Neural cell (in vitro differentiated cells): ENCODE data around the gene ATP2B2. TPM values are rescaled to one million over a fixed set of nuclear protein-coding genes. Genes with fewer than 3 reads are reported as not detected.

Source experiments
- H2AFZ ChIP-seq: fragments of 200-600, 300-800 bp; sonication (generic), shearing (Covaris generic); 2 replicates; pipeline ENCODE4 v1.6.0; 2014; ENCODE audit warnings: low read depth, mild to moderate bottlenecking, antibody characterized with exemption, low read length, moderate library complexity
- H3F3A ChIP-seq: fragments of 200-600 bp; shearing (Covaris generic); 2 replicates; pipeline ENCODE4 v1.6.1; 2016; ENCODE audit warnings: mild to moderate bottlenecking, moderate library complexity, mixed read lengths, antibody characterized with exemption, low read length; ENCODE audit not compliant: insufficient read depth, poor library complexity, severe bottlenecking
- H3K27ac ChIP-seq: fragments of 200-600, 300-800 bp; sonication (generic), shearing (Covaris generic); 2 replicates; pipeline ENCODE4 v1.5.1; 2014; ENCODE audit warnings: mild to moderate bottlenecking, low read length, moderate library complexity
- H3K27me3 ChIP-seq: fragments of 300-800, 200-600 bp; sonication (generic), shearing (Covaris generic); 2 replicates; pipeline ENCODE4 v1.6.0; 2014; ENCODE audit warnings: mild to moderate bottlenecking, low read depth, low read length, moderate library complexity; ENCODE audit not compliant: insufficient read depth
- H3K36me3 ChIP-seq: fragments of 300-800, 200-600 bp; sonication (generic), shearing (Covaris generic); 2 replicates; pipeline ENCODE4 v1.5.1; 2014; ENCODE audit warnings: mild to moderate bottlenecking, antibody characterized with exemption, low read length, moderate library complexity; ENCODE audit not compliant: insufficient read depth
- H3K4me2 ChIP-seq: fragments of 300-800, 200-600 bp; sonication (generic), shearing (Covaris generic); 2 replicates; pipeline ENCODE4 v1.6.0; 2014; ENCODE audit warnings: mild to moderate bottlenecking, low read length
- H3K4me3 ChIP-seq: fragments of 300-800, 200-600 bp; sonication (generic), shearing (Covaris generic); 2 replicates; pipeline ENCODE4 v1.5.1; 2014; ENCODE audit warnings: mild to moderate bottlenecking, low read length, moderate library complexity
- H3K79me2 ChIP-seq: fragments of 200-600 bp; shearing (Covaris generic); replicated peaks from 2 replicates; pipeline ENCODE4 v1.6.0; 2014; ENCODE audit warnings: mild to moderate bottlenecking, low read length, moderate library complexity; ENCODE audit not compliant: insufficient read depth
- H3K9ac ChIP-seq: fragments of 300-800, 200-600 bp; sonication (generic), shearing (Covaris generic); 2 replicates; pipeline ENCODE4 v1.6.1; 2016; ENCODE audit warnings: mild to moderate bottlenecking, low read length, mixed read lengths
- H3K9me2 ChIP-seq: fragments of 200-600 bp; shearing (Covaris generic); 2 replicates; pipeline ENCODE4 v1.6.1; 2016; ENCODE audit warnings: mild to moderate bottlenecking, low read length, mixed read lengths; ENCODE audit not compliant: insufficient read depth
- H3K9me3 ChIP-seq: fragments of 200-600, 300-800 bp; sonication (generic), shearing (Covaris generic); 2 replicates; pipeline ENCODE4 v1.6.1; 2016; ENCODE audit warnings: mild to moderate bottlenecking, mixed run types, low read length, moderate library complexity, mixed read lengths
- H4K20me1 ChIP-seq: fragments of 200-600 bp; shearing (Covaris generic); 2 replicates; pipeline ENCODE4 v1.6.1; 2016; ENCODE audit warnings: mild to moderate bottlenecking, mixed run types; ENCODE audit not compliant: insufficient read depth
- EP300 ChIP-seq: fragments of 450-650 bp; conservative IDR thresholded peaks from 2 replicates; pipeline ENCODE4 v1.6.1; 2014; ENCODE audit warnings: antibody characterized with exemption, mild to moderate bottlenecking, moderate library complexity; ENCODE audit not compliant: poor library complexity, severe bottlenecking
- EZH2 ChIP-seq: fragments of 200-600, 300-800 bp; shearing (Covaris generic), sonication (generic); IDR thresholded peaks from 2 replicates; pipeline ENCODE4 v1.6.1; 2014; ENCODE audit warnings: antibody characterized with exemption, low read length, borderline replicate concordance, mild to moderate bottlenecking; ENCODE audit not compliant: insufficient read depth, poor library complexity, severe bottlenecking
- MXI1 ChIP-seq: fragments of 450-650 bp; conservative IDR thresholded peaks from 2 replicates; pipeline ENCODE4 v1.6.1; 2014; ENCODE audit warnings: antibody characterized with exemption, mild to moderate bottlenecking; ENCODE audit not compliant: poor library complexity, severe bottlenecking
- POLR2AphosphoS5 ChIP-seq: IDR thresholded peaks from 2 replicates; pipeline ENCODE4 v1.6.1; 2012
- RAD21 ChIP-seq: fragments of 450-650 bp; conservative IDR thresholded peaks from 2 replicates; pipeline ENCODE4 v1.6.1; 2014; ENCODE audit warnings: antibody characterized with exemption, mild to moderate bottlenecking, moderate library complexity
- SMC3 ChIP-seq: fragments of 450-650 bp; conservative IDR thresholded peaks from 2 replicates; pipeline ENCODE4 v1.6.1; 2014; ENCODE audit warnings: antibody characterized with exemption, mild to moderate bottlenecking, moderate library complexity; ENCODE audit not compliant: poor library complexity
- TAF1 ChIP-seq: IDR thresholded peaks from 2 replicates; pipeline ENCODE4 v1.6.1; 2012; ENCODE audit warnings: low read depth
- polyA plus RNA-seq: library from polyadenylated mRNA; depleted of rRNA; stranded (reverse); fragments of >200 nt; gene quantifications from 2 replicates; pipeline ENCODE4 v1.2.3, GENCODE V29; 2014
- TF ChIP-seq, protein P1 (sequence below): IDR thresholded peaks from 2 replicates; pipeline ENCODE4 v1.6.1; 2012; ENCODE audit warnings: borderline replicate concordance
- TF ChIP-seq, protein P2 (sequence below): fragments of 450-650 bp; IDR thresholded peaks from 2 replicates; pipeline ENCODE4 v1.5.1; 2014; ENCODE audit warnings: antibody characterized with exemption, mild to moderate bottlenecking, moderate library complexity; ENCODE audit not compliant: poor library complexity, severe bottlenecking

Gene ATP2B2
- polyA plus RNA-seq, 1 donor from 2014 or later = 8.3 TPM

DNA sequence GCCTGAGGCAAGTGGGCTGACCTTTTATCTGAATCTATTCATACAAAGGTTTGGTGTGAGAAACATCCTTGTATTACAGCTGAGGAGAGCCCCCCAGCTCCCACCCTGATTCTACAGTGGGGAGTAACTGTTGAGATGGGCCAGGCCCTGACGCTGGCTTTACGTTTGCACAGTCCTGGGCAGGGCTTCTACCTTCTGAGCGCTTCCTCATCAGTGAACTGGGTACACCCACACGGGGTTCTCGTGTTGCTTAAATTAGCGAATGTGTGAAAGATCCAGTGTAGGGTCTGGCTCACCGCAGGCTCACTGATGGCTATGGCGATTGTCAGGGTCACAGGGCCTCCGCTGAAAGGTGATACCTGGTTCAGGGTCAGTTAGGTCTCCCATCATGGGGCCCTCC lies 205.3 kb downstream of the ATP2B2 start:
- Histone ChIP-seq H3K27ac (no peak overlapping the region), H3K9me3 (no peaks in the 10 kb centered on the region), H3K27me3 (no peaks in the 10 kb centered on the region), H3K9ac (no peak overlapping the region), H2AFZ (no peak overlapping the region), H3K4me3 (no peak overlapping the region), H3K4me2 (no peak overlapping the region), H3F3A (no peaks in the 10 kb centered on the region), H3K9me2 (no peaks in the 10 kb centered on the region), H4K20me1 (no peaks in the 10 kb centered on the region), H3K36me3 (peaks cover 13% of the 10 kb centered on the region), H3K79me2 (no peaks in the 10 kb centered on the region)
- TF ChIP-seq RAD21 = no peak

DNA sequence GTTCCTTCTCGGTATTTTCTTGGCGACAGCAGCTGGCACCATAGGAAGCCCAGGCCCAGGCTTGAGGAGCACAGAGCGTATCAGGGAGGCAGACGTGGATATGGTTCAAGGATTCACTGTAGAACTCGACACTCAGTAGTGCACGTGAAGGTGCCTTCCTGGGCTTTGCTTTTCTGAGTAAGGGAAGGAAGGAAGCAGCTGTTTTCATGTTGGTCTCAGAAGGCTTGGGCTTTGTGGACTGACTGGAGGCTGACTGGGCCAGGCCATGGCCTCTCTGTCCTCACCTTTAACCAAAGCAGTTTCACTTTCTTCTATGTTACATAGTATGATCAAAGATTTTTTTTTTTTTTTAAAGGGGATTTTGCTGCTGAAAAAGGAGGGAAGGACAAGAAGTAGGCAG lies 205.7 kb downstream of the ATP2B2 start:
- Histone ChIP-seq H3K4me2 (no peak overlapping the region), H3K27me3 (no peaks in the 10 kb centered on the region), H3K9ac (no peak overlapping the region), H2AFZ (no peak overlapping the region), H3K9me2 (no peaks in the 10 kb centered on the region), H3F3A (no peaks in the 10 kb centered on the region), H4K20me1 (no peaks in the 10 kb centered on the region), H3K4me3 (no peak overlapping the region), H3K36me3 (peaks cover 13% of the 10 kb centered on the region), H3K79me2 (no peaks in the 10 kb centered on the region), H3K27ac (no peak overlapping the region), H3K9me3 (no peaks in the 10 kb centered on the region)
- TF ChIP-seq, protein P1, sequence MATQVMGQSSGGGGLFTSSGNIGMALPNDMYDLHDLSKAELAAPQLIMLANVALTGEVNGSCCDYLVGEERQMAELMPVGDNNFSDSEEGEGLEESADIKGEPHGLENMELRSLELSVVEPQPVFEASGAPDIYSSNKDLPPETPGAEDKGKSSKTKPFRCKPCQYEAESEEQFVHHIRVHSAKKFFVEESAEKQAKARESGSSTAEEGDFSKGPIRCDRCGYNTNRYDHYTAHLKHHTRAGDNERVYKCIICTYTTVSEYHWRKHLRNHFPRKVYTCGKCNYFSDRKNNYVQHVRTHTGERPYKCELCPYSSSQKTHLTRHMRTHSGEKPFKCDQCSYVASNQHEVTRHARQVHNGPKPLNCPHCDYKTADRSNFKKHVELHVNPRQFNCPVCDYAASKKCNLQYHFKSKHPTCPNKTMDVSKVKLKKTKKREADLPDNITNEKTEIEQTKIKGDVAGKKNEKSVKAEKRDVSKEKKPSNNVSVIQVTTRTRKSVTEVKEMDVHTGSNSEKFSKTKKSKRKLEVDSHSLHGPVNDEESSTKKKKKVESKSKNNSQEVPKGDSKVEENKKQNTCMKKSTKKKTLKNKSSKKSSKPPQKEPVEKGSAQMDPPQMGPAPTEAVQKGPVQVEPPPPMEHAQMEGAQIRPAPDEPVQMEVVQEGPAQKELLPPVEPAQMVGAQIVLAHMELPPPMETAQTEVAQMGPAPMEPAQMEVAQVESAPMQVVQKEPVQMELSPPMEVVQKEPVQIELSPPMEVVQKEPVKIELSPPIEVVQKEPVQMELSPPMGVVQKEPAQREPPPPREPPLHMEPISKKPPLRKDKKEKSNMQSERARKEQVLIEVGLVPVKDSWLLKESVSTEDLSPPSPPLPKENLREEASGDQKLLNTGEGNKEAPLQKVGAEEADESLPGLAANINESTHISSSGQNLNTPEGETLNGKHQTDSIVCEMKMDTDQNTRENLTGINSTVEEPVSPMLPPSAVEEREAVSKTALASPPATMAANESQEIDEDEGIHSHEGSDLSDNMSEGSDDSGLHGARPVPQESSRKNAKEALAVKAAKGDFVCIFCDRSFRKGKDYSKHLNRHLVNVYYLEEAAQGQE = no peak
- TF ChIP-seq, protein P2, sequence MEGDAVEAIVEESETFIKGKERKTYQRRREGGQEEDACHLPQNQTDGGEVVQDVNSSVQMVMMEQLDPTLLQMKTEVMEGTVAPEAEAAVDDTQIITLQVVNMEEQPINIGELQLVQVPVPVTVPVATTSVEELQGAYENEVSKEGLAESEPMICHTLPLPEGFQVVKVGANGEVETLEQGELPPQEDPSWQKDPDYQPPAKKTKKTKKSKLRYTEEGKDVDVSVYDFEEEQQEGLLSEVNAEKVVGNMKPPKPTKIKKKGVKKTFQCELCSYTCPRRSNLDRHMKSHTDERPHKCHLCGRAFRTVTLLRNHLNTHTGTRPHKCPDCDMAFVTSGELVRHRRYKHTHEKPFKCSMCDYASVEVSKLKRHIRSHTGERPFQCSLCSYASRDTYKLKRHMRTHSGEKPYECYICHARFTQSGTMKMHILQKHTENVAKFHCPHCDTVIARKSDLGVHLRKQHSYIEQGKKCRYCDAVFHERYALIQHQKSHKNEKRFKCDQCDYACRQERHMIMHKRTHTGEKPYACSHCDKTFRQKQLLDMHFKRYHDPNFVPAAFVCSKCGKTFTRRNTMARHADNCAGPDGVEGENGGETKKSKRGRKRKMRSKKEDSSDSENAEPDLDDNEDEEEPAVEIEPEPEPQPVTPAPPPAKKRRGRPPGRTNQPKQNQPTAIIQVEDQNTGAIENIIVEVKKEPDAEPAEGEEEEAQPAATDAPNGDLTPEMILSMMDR = no peak
- TF ChIP-seq MXI1 (no peak), EP300 (no peak), POLR2AphosphoS5 (no peak), SMC3 (no peak), TAF1 (no peak), EZH2 (no peak), RAD21 (no peak)

DNA sequence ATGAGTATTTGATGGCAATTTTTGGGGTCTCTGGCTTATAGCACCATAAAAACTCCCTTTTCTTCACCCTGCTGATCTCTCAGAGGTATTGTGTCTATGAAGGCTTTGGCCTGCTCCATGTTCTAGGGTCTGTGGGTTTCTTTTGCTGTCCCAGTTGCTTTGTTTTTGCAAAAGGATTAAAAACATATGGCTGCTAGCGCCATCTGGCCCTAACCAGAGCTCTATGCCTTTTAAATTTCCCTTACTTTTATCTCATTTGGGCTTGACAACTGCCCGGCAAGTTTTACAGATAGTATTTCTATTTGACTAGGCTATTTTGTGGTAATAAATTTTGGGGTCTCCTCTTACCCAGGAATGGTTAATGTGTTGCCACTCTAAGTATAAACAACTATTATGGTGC lies 206.2 kb downstream of the ATP2B2 start:
- no peaks in the 10 kb centered on the region for H3K9me3 ChIP-seq
- H3K27me3 ChIP-seq = no peaks in the 10 kb centered on the region
- H2AFZ ChIP-seq = no peak overlapping the region
- no peaks in the 10 kb centered on the region for H4K20me1 ChIP-seq
- no peaks in the 10 kb centered on the region for H3K79me2 ChIP-seq
- no peak overlapping the region for H3K9ac ChIP-seq
- H3K36me3 ChIP-seq = peaks cover 13% of the 10 kb centered on the region
- H3K27ac ChIP-seq = no peak overlapping the region
- no peak overlapping the region for H3K4me2 ChIP-seq
- H3K9me2 ChIP-seq = no peaks in the 10 kb centered on the region
- no peak overlapping the region for H3K4me3 ChIP-seq
- no peaks in the 10 kb centered on the region for H3F3A ChIP-seq
- no peak for TF ChIP-seq EZH2
- no peak for TF ChIP-seq SMC3
- no peak for TF ChIP-seq EP300
- no peak for TF ChIP-seq TAF1
- TF ChIP-seq, protein P1 = no peak
- TF ChIP-seq, protein P2 = no peak
- no peak for TF ChIP-seq RAD21
- TF ChIP-seq MXI1 = no peak
- TF ChIP-seq POLR2AphosphoS5 = no peak
